Cardiac ventricle fibroblast (primary cell): ENCODE data around the gene TTC19. TPM values are rescaled to one million over a fixed set of nuclear protein-coding genes. Genes with fewer than 3 reads are reported as not detected.

Experiments
- total RNA-seq: library from RNA; depleted of rRNA; stranded (reverse); fragments of >200 nt; gene quantifications from 2 replicates; pipeline ENCODE4 v1.2.3, GENCODE V29; 2015

TTC19 gene
- 34.6 and 38.2 TPM in 2 replicates for total RNA-seq

GRCh38 chr17:15999141-15999973 is at the start of gene TTC19, which contains the start of gene ZSWIM7:
TTC19 (plus strand) TSS chr17:15999824; CDS start chr17:15999849, 25 bp downstream.
ZSWIM7 (minus strand) TSS chr17:15999704; CDS start chr17:15999594, 110 bp downstream.

Other genes with a start within 250 kb of the TTC19 start
- gene ADORA2B, start 54.7 kb upstream of the TTC19 start, total RNA-seq = 37.8 and 39.8 TPM in 2 replicates
- 9.6 and 14.3 TPM in 2 replicates for gene ZSWIM7, start 120 bp upstream of the TTC19 start, total RNA-seq
- 53.4 and 76.5 TPM in 2 replicates for gene NCOR1, start 215.7 kb downstream of the TTC19 start, total RNA-seq
- gene PIGL, start 217.4 kb downstream of the TTC19 start, total RNA-seq = 9.9 and 31.6 TPM in 2 replicates